HG03097 (cell line): Measurements from ENCODE around the gene COASY.
A peak's percentile ranks its signal among the peaks of the same experiment; 100 is the strongest.

Experiments used
- ATAC-seq: cut with Tn5 transposase; IDR thresholded peaks from one replicate; pipeline ENCODE4 v1.9.1; 2021; ENCODE audit not compliant: unreplicated experiment, low FRiP score

The COASY gene

DNA sequence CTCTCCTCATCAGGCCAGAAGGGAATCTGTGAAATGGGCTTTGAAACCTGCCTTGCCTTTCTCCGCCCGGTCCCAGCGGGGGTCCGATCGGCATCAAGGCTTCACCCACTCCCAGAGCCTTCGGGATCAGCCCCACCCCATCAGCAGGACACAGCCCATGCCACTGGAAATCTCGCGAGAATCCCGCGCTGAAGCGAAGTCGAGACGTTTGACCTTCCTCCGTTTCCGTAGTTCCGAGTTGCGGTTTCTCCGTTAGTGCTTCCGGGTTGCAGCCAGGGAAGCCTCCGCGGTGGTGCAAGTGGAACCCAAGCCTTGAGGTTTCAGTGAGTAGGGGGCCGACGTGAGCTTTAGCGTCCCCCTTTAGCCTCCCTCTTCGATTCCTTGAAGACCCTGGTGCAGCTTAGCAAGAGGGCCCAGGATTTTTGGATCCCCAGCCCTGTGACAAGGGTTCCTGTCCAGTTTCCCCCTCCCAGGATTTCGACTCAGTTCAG lies at the start of gene COASY:
TSS of gene COASY (plus strand) at position 252 of the 491 bp plus-strand sequence. CDS start 475 bp downstream, outside the sequence.
- ATAC-seq, result peak; percentile 47

DNA sequence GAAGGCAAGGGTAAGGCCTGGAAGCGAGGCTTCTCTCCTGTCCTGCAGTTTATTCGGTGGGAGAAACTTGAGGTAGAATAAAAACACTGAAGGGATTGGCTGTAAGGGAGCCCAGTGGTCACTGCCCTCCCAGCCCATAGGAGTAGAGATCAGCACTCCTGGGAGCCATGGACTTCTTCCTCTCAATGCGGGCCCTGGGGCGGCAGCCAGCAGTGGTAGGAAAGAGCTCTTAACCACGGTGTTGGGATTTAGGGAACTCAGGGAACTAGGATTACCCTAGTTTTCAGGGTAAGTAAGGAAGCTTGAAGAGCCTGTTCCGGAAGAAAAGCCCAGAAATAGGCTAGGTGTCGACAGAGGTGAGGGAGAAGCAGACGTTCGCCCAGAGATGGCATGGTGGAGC lies 49.7 kb upstream of the COASY start:
- no peak for ATAC-seq

DNA sequence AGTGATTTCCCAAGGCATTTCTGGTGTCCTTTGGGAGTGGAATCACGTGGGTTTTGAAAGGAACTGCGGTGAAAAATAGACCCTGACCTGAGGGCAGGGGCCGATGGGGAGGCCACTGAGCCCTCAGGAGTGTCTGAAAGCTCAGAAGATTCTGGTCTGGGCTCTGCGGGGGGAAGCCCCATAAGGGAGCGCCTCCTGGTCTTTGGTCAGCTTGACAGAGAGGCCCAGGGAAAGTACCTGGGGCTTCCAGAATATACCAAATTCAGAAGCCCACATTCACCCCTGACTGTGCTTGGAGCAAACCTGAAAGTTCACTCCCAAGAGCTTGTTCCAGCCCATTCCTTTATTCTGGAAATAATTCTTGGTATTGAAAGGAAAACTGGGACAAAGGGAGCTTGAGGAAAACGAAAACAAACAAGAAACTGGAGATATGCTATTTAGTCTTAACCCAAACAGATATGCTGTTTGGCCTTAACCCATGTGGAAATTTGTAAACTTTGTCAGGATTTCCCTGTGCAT lies 49.2 kb upstream of the COASY start:
- no peak for ATAC-seq

DNA sequence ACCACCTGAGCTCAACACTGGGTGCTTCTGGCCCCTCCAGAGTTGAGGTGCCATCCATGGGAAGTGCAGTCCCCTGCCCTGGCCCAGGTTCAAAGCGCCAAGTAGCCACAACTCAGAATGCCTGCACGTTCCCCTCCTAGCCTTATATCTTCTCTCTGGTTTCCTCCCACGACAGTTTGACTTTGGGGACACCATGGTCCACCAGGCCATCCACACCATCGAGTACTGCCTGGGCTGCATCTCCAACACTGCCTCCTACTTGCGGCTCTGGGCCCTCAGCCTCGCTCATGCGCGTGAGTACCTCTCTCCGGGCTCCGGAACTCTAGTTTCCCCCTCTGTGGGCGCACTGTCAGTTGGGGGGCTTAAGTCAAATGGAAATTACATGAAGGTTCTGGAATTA lies 48.3 kb upstream of the COASY start:
- ATAC-seq, result no peak

DNA sequence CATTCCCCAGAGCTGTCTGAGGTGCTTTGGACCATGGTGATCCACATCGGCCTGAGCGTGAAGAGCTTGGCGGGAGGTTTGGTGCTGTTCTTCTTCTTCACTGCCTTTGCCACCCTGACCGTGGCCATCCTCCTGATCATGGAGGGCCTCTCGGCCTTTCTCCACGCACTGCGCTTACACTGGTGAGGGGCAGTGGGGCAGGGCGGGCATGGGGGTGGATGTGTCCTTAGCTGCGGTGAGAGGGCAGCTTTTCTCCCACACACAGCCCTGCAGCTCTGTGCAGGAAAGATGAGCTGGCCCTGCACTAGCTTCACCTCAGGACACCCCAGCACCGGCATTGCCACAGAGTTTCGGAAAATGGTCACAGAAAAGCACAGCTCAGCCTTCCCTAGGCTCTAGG lies 47.7 kb upstream of the COASY start:
- no peak for ATAC-seq

DNA sequence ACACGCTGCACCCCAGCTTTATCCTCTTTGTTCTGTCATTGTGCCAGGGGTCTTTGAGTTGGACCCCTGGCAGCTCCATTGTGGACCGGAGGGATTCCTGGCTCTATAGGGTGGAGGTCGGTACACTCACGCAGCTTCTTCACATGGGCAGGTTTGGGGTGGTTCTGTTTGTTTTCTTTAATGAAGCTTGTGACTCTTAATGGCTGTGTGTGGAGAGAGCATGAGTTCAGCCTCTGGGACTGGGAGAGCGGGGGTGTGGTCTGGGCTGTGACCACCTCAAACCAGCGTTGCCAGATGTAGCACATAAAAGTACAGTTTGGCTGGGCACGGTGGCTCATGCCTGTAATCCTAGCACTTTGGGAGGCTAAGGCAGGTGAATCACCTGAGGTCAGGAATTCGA lies 47.1 kb upstream of the COASY start:
- no peak for ATAC-seq

DNA sequence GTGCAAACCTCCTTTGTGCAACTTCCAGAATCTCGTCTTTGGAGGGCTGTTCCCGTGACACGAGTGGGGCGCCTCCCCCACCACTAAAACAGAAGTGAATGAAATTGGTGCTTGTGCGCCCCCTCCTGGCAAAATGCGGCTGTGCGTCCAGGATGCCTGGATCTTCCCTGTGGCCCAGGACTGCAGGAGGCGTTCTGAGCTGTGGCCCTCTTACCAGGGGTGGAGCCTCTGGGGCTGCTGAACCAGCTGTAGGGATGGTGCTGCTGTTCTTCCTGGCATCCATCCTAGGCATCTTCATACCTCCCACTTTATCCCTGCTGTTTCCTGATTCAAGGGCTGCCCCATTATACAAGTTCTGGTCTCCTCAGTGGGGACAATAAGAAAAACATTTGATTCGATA lies 44.4 kb upstream of the COASY start:
- no peak for ATAC-seq

DNA sequence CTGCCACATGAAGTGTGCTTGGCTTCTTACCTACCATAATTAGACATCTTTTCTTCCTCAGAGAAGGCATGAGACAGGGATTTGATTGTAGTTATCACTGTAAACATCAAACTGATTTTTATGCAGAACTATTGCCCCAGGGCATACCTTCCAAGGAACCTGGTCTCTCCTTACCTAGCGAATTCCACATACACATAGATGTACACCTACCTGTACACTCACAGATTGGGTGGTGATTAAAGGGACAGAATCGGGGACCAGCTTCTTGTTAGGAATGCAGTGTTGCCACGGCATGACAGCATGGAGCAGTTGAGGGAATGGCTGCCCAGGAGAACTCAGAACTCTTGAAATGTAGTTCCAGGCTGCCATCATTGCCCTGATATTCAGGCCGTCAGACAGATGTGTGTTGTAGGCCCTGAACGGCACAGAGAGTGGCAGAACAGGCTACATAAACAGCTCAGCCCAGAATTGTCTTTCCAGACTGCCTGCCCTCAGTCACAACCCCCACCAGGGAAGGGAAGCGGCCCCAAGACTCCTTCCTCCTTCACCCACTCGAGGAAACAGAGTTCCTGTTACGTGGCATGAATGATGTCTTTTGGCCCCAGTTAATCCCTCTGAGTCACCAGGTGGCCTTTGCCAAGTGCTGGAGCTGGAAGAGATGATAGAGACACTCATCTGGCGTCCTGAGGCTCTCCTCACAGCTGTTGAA lies 43.7 kb upstream of the COASY start:
- no peak for ATAC-seq

DNA sequence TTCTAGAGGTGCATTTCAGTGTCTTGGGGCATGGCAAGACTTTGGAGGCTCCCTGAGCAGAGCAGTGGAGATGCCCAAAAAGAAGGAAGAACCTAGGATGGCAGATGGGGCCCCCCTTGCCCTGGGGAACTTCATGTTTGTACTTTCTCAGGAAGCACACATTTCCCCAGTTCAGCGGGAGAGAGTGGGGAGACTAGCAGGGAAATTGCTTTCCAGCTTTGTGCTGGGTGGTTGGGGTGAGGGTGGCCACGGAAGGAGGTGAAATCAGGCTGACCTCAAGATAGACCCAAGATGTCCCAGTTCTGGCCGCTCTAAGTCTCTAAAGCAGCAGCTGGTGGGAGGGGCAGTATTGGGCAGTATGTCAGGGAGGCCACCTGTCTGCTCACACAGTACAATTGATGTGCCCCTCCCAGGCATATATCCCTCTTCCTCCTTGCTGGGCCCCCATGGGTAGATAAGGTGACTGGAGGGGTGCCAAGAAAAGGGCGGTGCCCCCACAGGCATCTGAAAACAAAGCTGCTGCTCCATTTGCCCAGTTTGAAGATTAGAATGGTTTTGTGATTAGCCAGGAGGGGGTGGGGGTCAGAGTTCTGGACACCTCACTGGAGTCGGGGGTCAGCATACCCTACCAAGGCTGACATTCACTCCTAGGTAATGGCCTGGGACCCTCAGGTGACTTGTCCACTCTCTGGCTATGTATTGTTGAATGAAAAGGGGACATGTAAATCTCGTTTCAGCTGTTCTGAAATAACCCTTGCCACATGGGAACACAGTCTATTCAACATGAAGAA lies 43.0 kb upstream of the COASY start:
- ATAC-seq, result no peak

DNA sequence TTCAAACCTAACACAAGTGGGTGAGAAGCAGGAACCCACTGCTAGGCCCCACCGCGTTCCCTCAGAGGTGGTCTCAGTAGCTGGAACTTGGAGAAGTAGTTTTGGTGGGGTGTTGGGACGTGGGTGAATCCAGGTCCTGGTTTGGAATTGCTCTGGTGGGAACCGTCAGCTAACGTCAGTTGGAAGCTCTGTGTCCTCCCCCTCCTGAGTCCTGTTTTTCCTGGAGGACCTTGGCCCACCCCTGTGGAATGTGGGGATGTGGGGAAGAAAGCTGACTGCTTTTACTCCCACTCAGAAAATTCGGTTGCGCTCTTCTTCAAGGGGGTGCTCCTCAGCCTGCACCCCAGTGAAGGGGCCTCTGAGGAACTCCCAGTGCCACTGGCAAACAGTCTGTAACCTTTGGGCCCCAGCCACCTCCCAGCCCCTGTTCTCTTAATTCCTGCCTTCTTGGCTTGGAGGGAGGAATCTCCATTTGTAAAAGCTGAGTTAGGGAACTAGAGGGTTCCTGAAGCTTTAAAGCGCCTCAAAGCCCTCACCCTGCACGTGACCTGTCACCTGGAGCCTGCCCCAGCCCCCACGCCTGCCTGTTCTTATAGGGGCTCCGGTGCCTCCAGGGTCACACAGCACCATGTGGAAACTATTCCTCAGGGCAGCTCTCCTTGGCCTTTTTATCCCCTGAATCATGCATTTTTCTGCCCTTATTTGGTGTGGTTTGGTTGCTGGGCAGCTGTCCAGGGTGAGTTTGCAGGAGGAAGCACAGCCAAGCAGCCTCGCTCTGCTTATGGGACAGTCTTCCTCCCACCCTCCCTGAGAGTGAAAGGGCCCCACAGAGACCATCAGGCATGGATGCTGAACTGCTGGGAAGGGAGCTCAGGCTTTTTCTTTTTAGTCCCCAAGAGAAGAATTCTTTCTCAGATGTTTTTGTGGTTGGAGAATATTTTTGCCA lies 42.1 kb upstream of the COASY start:
- ATAC-seq, result no peak

DNA sequence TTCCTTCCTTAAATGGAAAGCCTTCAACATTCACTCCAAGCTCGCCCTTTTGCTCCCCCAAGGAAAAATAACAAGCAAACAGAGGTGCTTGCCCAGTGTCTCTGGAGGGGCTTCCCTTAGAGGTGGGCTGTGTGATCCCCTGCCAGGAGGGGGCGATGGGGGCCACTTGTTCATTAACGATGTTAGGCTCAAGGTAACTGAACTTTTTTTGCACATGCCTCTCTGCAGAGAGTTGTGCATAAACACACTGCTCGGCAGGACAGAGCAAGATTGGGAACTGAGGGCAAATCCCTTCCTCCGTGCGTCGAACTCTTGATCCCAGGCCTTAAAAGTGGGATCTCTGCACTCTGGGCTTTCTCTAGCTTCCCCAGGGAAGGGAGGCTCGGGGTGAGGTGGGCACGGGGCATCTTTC lies 41.4 kb upstream of the COASY start:
- no peak for ATAC-seq

DNA sequence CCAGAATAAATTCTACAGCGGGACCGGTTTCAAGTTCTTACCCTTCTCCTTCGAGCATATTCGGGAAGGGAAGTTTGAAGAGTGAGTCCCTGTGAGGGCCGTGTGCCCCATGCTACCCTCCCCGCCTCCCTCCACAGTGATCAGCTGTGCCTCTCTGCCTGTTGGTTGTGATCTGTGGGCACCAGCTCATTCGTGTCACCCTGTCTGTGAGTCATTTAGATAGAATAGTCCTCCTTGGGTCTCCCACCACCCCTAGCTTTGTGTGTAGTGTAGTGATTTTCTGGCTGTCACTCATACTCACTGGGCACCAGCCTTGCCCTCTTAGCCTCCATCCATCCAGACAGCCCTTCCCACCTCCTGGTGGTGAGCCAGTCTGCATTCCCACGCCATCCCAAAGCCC lies 40.9 kb upstream of the COASY start:
- ATAC-seq, result no peak

DNA sequence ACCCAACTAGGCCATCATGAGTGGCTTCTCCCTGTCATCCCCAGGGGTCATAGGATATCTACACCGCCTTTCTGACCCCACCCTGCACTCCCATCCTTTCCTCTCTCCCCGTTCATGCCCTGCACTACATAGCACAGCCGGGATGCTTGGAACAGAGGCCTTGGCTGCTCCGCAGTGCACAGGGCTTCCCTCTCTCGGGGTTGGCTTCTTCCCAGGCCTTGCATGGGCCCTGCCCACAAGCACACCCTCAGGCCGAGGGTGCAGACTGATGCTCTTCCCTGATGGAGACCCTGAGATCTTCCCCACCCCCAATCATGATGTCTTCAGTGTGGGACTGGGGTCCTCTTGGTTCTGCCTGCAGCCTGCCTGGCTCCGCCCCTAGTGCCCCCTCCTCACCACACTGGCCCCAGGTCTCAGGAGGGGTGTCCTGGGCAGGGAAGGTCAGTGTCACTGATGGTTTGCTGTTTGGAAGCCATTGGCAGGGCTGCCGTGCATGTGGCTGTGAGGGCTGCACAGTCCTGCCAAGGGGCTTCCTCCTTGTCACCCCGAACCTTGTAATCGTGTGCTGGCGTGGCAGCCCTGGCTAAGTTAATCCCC lies 40.2 kb upstream of the COASY start:
- no peak for ATAC-seq

DNA sequence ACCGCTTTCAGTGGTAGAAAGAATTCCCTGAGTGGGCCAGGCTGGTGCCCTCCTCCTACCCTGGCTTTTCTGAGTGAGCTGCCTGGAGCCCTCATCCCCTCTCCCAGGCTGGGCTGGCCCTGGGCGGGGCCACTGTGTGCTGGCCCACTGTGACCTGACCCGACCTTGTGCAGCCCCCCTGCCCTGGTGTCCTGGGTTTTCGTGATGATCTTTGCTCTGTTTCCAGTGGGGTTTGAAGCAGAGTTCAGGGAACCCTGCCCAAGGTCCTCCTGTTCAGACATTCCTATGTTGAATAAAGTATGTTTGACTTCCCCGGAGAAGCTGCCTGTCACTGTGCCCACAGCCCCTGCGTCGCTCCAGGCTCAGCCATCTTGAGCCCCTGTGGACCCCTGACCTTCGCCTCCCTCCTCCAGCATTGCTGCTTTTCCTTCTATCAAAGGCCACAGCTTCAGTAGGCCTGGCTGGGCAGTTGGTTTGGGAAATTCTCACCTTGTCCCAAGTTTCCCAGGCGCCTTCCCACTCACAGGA lies 39.6 kb upstream of the COASY start:
- no peak for ATAC-seq

DNA sequence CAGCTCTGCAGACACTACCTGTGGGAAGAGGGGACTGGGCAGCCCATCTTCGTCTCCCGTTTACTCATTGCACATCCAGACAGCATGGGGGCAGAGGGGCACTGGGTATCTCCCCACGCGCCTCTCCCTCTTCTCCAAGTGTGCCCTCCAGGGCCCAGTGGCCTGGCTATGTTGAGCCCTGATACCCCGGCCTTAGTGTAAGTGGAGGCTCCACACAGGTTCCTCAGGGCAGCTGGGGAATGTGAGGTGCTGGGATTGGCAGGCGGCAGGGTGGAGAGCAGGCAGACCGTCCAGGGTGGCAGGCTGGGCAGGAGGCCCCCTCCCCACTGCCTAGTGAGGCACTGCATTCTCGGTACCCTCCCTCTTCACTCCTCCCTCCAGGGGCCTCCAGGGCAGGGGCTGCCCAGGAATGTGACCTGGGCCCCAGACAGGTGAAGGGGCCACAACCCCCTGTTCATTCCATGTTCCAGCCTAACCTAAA lies 39.1 kb upstream of the COASY start:
- no peak for ATAC-seq

DNA sequence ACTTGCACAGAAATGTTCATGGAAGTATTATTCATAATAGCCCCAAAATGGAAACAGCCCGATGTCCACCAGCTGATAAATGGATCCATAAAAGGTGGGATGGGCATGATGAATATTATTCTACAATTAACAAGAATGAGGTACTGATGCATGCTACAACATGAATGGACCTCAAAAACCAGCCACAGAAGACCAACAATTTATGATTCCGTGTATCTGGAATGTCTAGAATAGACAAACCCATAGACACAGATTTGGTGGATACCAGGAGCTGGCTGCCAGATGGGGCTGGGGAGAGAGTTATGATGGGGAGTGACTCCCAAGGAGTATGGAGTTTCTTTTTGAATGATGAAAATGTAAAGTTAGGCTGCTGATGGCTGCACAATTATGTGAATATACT lies 36.7 kb upstream of the COASY start:
- ATAC-seq, result no peak

DNA sequence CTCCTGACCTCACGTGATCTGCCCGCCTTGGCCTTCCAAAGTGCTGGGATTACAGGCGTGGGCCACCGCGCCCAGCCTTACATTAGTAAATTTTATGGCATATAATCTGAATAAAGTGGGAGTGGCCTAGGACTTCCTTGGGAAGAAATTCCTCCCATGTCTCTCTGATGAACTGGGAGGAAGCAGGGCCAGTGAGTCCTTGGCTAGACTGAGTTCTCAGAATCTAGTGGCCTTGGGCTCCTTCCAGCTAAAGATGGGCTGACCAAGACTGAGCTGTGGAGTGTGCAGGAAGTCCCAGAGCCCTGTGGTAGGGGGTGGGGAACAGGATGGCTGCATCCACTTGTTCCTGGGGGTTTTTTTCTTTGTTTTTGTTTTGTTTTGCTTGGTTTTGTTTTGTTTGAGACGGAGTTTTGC lies 35.9 kb upstream of the COASY start:
- no peak for ATAC-seq

DNA sequence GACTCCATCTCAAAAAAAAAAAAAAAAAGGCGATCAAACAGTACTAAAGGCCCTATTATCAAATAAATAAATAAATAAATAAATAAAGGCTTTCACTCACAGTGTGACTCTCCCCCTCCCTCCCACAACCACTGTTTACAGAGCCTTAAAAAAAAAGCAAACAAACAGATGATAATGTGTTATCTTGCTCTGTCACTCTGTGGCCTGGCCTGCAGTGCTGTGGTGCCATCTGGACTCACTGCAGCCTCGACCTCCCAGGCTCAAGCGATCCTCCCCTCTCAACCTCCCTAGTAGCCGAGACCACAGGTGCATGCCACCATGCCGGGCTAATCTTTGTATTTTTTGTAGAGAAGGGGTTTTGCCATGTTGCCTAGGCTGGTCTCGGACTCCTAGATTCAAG lies 34.0 kb upstream of the COASY start:
- no peak for ATAC-seq

DNA sequence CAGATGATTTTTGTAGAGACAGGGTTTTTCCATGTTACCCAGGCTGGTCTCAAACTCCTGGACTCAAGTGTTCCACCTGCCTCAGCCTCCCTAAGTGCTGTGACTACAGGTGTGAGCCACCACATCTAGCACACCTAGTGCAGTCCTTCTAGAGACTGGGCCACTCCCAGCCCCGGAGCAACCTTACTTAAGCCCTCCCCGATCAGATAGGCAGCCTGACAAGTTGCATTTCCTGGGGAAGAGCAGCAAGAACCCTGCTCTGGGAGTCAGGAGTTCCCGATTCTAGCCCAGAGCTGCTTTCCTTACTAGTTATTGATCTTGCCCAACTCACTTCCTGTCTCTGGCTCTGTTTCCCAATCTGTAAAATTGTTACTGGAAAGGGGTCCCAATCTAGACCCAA lies 32.9 kb upstream of the COASY start:
- ATAC-seq, result no peak

DNA sequence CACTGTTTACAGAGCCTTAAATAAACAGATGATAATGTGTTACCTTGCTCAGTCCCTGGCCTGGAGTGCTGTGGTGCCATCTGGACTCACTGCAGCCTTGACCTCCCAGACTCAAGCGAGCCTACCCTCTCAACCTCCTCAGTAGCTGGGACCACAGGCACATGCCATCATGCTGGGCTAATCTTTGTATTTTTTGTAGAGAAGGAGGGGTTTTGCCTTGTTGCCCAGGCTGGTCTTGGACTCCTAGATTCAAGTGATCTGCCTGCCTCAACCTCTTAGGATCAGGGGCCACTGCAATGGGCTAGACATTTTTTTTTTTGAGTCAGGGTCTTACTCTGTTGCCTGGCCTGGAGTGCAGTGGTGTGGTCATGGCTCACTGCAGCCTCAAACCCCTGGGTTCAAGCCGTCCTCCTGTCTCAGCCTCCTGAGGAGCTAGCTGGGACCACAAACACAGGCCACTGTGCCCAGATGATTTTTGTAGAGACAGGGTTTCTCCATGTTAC lies 30.9 kb upstream of the COASY start:
- no peak for ATAC-seq
